Measurements from ENCODE around the gene DNAJC13.

- TF ChIP-seq CTCF (IDR thresholded peaks at IDR 0.05 in 4 of 5, conservative IDR thresholded peaks at IDR 0.05 in 1 of 5) (no peak), POLR2A (IDR thresholded peaks at IDR 0.05) (no peak)
Measured at GRCh38 chr3:132555306-132556035, 138.2 kb downstream of the DNAJC13 start.

Data from gastrocnemius medialis (tissue), 4 donors.